ENCODE data around the gene NEIL1.

DNA sequence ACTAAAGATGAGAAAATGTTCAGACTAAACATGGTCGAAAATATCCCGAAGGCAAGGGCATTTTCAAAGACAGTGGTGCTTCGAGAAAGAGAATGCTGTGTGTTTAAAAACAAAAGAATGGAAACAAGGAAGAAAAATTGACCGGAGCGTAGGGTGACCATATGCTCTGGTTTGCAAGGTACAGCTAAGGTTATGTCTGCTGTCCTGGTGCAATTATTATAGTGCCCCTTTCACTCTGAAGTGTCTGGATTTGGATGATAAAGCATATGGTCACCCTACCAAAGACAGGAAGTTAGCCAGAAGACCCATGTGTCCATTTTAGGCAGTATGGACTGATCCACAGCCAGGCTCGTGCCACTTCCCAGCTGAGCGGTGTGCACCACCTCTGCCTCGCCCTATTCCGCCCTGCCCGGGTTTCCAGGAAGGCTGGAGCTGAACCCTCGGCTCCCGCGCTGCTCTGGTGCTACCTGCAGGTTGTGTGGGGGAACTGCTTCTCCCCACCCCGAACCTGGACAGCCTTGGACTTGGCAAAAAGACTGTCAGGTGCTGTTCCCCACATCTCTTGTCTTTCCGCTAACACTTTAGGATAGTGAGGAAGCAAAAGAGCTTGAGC lies 39.0 kb upstream of the NEIL1 start:
- TF ChIP-seq POLR2A (IDR thresholded peaks at IDR 0.05; ENCODE audit: low read depth, low read length) (no peak), TAF1 (IDR thresholded peaks at IDR 0.05; ENCODE audit: borderline replicate concordance, low read depth, low read length) (no peak)

Data from GM12892 (cell line).